ENCODE results near the gene OR7A10. TPM values are rescaled to one million over a fixed set of nuclear protein-coding genes. Genes with fewer than 3 reads are reported as not detected.
A peak's percentile ranks its signal among the peaks of the same experiment; 100 is the strongest.

Gene OR7A10
- polyA plus RNA-seq, 3 donors = not detected

- 100% methylated on average over 1 of the region's 3 CpGs for WGBS (ENCODE audit: insufficient coverage)
- peaks cover 7 to 21% (median 11%) of the 10 kb centered on the region in 3 donors for H3K27me3 Mint-ChIP-seq (ENCODE audit: low read depth in 3 of 3)
- intact Hi-C loops (cut with micrococcal nuclease) = loop anchor here in 1 of 2 donors (10.0 kb wide), 1 partner anchor 335 kb away; no protein-coding TSS in a partner anchor
These were observed 41.4 kb upstream of the OR7A10 start for GRCh38 chr19:14889994-14890642.

GRCh38 chr19:14886032-14886431 is 37.3 kb upstream of the OR7A10 start, which contains the start of gene OR7A17:
Gene OR7A17, minus strand, starts transcription at chr19:14886132. Its CDS starts 4,777 bp downstream, at chr19:14881355.
- TF ChIP-seq CTCF (IDR thresholded peaks at IDR 0.05) = no peak
- peaks cover 0 to 3% (median 0%) of the 10 kb centered on the region in 7 donors for H3K9me3 Mint-ChIP-seq
- no peak for DNase-seq
- peaks cover 5 to 9% (median 8%) of the 10 kb centered on the region in 3 donors for H3K27me3 Mint-ChIP-seq (ENCODE audit: low read depth in 3 of 3)
- H3K36me3 Mint-ChIP-seq = no peaks in the 10 kb centered on the region
- Histone ChIP-seq H3K4me1 (ENCODE audit: control insufficient read depth in 1 of 2, insufficient read depth in 2 of 2, low read length in 2 of 2) (peaks cover 5 to 6% of the 10 kb centered on the region in 2 donors), H3K27me3 (ENCODE audit: control insufficient read depth in 2 of 2, insufficient read depth in 2 of 2, low read length in 2 of 2) (no peaks in the 10 kb centered on the region), H3K79me2 (ENCODE audit: insufficient read depth, low read length) (no peaks in the 10 kb centered on the region), H3K9me3 (replicated peaks in 1 of 2; ENCODE audit: control insufficient read depth in 1 of 2, insufficient read depth in 1 of 2, low read length in 2 of 2) (no peaks in the 10 kb centered on the region), H3K9ac (ENCODE audit: insufficient read depth, low read length, poor library complexity, severe bottlenecking) (no peak within 1 kb of the TSS), H4K20me1 (ENCODE audit: insufficient read depth, low read length) (no peaks in the 10 kb centered on the region), H3K36me3 (replicated peaks in 1 of 2; ENCODE audit: control insufficient read depth in 1 of 2, insufficient read depth in 2 of 2, low read length in 2 of 2) (no peaks in the 10 kb centered on the region), H3K4me3 (replicated peaks in 1 of 3; ENCODE audit: low read depth in 2 of 3, low read length in 3 of 3) (no peak within 1 kb of the TSS), H3K4me2 (replicated peaks; ENCODE audit: extremely low read depth, low read length, poor library complexity, severe bottlenecking) (no peak within 1 kb of the TSS), H2AFZ (ENCODE audit: insufficient read depth, low read depth, low read length, poor library complexity, severe bottlenecking) (no peak within 1 kb of the TSS), H3K27ac (ENCODE audit: low read depth in 1 of 2, low read length in 2 of 2) (no peak within 1 kb of the TSS)
- intact Hi-C loops (cut with micrococcal nuclease) = no loop called here
- H3K4me3 Mint-ChIP-seq = peak within 1 kb of the TSS in 1 of 2 donors; percentile 5
- peak within 1 kb of the TSS in 1 of 7 donors; percentile 43 for H3K27ac Mint-ChIP-seq
- WGBS (ENCODE audit: insufficient coverage) = 71% methylated on average over 1 of the region's 4 CpGs
- peaks cover 17% of the 10 kb centered on the region for H3K4me1 Mint-ChIP-seq

More at GRCh38 chr19:14889994-14890642, 41.4 kb upstream of the OR7A10 start:
- no peak overlapping the region for H3K4me2 ChIP-seq (replicated peaks; ENCODE audit: extremely low read depth, low read length, poor library complexity, severe bottlenecking)
- no peak overlapping the region for H3K27ac ChIP-seq (ENCODE audit: low read depth in 1 of 2, low read length in 2 of 2)
- H3K27me3 ChIP-seq (ENCODE audit: control insufficient read depth in 2 of 2, insufficient read depth in 2 of 2, low read length in 2 of 2) = no peaks in the 10 kb centered on the region
- Mint-ChIP-seq H3K27ac (no peak overlapping the region), H3K4me1 (peaks cover 16% of the 10 kb centered on the region), H3K4me3 (no peak overlapping the region), H3K36me3 (no peaks in the 10 kb centered on the region), H3K9me3 (peaks cover 0 to 3% (median 0%) of the 10 kb centered on the region in 7 donors)
- no peaks in the 10 kb centered on the region for H3K36me3 ChIP-seq (replicated peaks in 1 of 2; ENCODE audit: control insufficient read depth in 1 of 2, insufficient read depth in 2 of 2, low read length in 2 of 2)
- H3K4me1 ChIP-seq (ENCODE audit: control insufficient read depth in 1 of 2, insufficient read depth in 2 of 2, low read length in 2 of 2) = peaks cover 5 to 6% of the 10 kb centered on the region in 2 donors
- no peak overlapping the region for H3K9ac ChIP-seq (ENCODE audit: insufficient read depth, low read length, poor library complexity, severe bottlenecking)
- H2AFZ ChIP-seq (ENCODE audit: insufficient read depth, low read depth, low read length, poor library complexity, severe bottlenecking) = no peak overlapping the region
- no peak overlapping the region for H3K4me3 ChIP-seq (replicated peaks in 1 of 3; ENCODE audit: low read depth in 2 of 3, low read length in 3 of 3)
- no peaks in the 10 kb centered on the region for H3K79me2 ChIP-seq (ENCODE audit: insufficient read depth, low read length)
- no peaks in the 10 kb centered on the region for H3K9me3 ChIP-seq (replicated peaks in 1 of 2; ENCODE audit: control insufficient read depth in 1 of 2, insufficient read depth in 1 of 2, low read length in 2 of 2)
- H4K20me1 ChIP-seq (ENCODE audit: insufficient read depth, low read length) = no peaks in the 10 kb centered on the region
- DNase-seq = no peak
- TF ChIP-seq CTCF (IDR thresholded peaks at IDR 0.05) = no peak
